NOMO-1 treated with dmso at 0.1 percent for 144 hours (cell line): Measurements from ENCODE around the gene LCE2C.

Source experiments
- DNase-seq: peaks from one replicate; lab custom pipeline; 2025; ENCODE audit not compliant: unreplicated experiment; lab: John Stamatoyannopoulos, UW

LCE2C gene

DNA sequence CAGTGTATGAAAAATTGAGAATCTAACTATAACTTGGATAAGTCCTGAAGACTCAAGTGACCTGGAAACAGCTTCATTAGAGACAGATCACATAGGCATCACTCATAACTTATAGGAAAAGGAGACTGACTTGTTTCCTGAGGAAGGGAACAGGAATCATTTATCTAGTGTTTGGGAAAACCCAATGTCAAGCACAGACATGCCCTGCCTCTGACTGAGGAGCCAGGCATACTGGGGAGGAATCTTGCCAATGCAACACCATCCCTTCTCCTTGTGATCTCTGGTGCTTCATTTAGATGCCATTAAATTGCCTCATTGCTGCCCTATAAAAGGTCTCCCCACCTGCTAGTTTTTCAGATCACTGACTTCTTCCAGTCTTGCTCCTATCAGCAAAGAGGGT is 43.2 kb downstream of the LCE2C start:
- DNase-seq = no peak

DNA sequence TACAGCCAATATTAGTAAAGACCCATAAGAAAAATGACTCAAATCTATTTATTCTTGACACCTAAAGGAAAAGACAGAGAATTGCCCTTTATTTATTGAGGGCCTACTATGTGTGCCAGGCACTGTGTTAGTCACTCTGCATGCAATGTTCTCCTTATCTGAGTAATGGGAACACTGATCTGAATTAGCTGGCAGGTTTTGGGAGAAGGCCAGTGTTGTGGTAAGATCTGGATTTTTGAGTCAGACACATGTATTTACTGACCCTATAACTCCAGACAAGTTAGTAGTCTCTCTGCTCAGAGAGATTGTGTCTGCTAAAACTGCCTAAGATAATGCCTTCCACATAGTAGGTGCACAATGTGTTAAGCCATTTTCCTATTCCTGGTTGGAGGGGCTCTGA is 50.2 kb downstream of the LCE2C start:
- DNase-seq = no peak
